Measurements from ENCODE around the gene GLI3.

DNA sequence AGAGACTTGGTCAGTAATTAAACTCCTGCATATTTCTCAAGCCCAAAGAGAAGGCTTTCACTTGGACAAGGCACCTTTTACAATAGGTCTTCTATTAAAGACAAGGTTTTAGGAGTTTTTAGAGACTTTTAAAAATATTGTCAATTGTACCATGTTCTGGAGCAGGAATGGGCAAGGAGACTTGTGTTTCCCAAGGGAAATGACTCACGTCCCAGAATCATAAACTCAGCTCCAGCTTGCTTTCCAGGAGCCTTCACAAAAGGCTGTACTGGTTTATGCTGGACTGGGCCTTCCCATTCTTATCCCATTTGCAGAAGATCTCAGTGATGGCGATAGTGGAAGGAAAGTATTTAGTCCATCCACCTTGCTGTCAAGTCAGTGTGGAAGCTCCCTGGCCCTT lies 7.8 kb upstream of the GLI3 start:
- TF ChIP-seq, protein P1, sequence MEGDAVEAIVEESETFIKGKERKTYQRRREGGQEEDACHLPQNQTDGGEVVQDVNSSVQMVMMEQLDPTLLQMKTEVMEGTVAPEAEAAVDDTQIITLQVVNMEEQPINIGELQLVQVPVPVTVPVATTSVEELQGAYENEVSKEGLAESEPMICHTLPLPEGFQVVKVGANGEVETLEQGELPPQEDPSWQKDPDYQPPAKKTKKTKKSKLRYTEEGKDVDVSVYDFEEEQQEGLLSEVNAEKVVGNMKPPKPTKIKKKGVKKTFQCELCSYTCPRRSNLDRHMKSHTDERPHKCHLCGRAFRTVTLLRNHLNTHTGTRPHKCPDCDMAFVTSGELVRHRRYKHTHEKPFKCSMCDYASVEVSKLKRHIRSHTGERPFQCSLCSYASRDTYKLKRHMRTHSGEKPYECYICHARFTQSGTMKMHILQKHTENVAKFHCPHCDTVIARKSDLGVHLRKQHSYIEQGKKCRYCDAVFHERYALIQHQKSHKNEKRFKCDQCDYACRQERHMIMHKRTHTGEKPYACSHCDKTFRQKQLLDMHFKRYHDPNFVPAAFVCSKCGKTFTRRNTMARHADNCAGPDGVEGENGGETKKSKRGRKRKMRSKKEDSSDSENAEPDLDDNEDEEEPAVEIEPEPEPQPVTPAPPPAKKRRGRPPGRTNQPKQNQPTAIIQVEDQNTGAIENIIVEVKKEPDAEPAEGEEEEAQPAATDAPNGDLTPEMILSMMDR (conservative IDR thresholded peaks at IDR 0.05 in 1 of 2, IDR thresholded peaks at IDR 0.05 in 1 of 2; ENCODE audit: low read depth in 1 of 2, low read length in 2 of 2) = no peak
- TF ChIP-seq EZH2 (IDR thresholded peaks at IDR 0.05; ENCODE audit: low read length, missing control alignments) = no peak

Measured in fibroblast of lung (primary cell).